WTC11 (cell line): Measurements from ENCODE around the gene DDIT4L. TPM values are rescaled to one million over a fixed set of nuclear protein-coding genes. Genes with fewer than 3 reads are reported as not detected.

Experiments used
- ATAC-seq: fragments of 200-7000 bp; cut with Tn5 transposase; 2 replicates; pipeline ENCODE4 v1.10.0; 2021; ENCODE audit warnings: mild to moderate bottlenecking, moderate library complexity
- CTCF ChIA-PET: fragments of 300-600 bp; sonication (Branson Sonifier 250); formaldehyde crosslinking; loops from one replicate; lab custom pipeline; 2021; ENCODE audit warnings: antibody characterized with exemption; lab: Charles Lee
- POLR2A ChIA-PET: fragments of 350-600 bp; sonication (Branson Sonifier 250); formaldehyde crosslinking; loops from one replicate; lab custom pipeline; 2021; ENCODE audit warnings: antibody characterized with exemption; lab: Charles Lee
- DNase-seq: peaks from one replicate; pipeline ENCODE4 v3.0.0; 2021; ENCODE audit warnings: low spot score
- H3K27ac Mint-ChIP-seq: 2 replicates; pipeline ENCODE4 v1.8.0; 2021; ENCODE audit warnings: mixed read lengths
- H3K27me3 Mint-ChIP-seq: 2 replicates; pipeline ENCODE4 v1.8.0; 2021; ENCODE audit warnings: low read depth, mild to moderate bottlenecking, moderate library complexity, mixed read lengths
- H3K36me3 Mint-ChIP-seq: 2 replicates; pipeline ENCODE4 v1.8.0; 2021; ENCODE audit warnings: mixed read lengths
- H3K4me1 Mint-ChIP-seq: 2 replicates; pipeline ENCODE4 v1.8.0; 2022; ENCODE audit warnings: mixed read lengths
- H3K4me3 Mint-ChIP-seq: 2 replicates; pipeline ENCODE4 v1.8.0; 2021; ENCODE audit warnings: mild to moderate bottlenecking, moderate library complexity, mixed read lengths
- H3K9me3 Mint-ChIP-seq: 2 replicates; pipeline ENCODE4 v1.8.0; 2021; ENCODE audit warnings: mixed read lengths
- CREM ChIP-seq: sonication (generic); formaldehyde crosslinking; IDR thresholded peaks from 2 replicates; pipeline ENCODE4 v1.8.1; 2022; ENCODE audit warnings: mild to moderate bottlenecking, missing genetic modification reagents, moderate library complexity
- ELF4 ChIP-seq: sonication (generic); formaldehyde crosslinking; IDR thresholded peaks from 2 replicates; pipeline ENCODE4 v1.8.1; 2022; ENCODE audit warnings: low read depth, mild to moderate bottlenecking, moderate library complexity, missing genetic modification reagents
- JUN ChIP-seq: sonication (generic); formaldehyde crosslinking; IDR thresholded peaks from 2 replicates; pipeline ENCODE4 v1.8.0; 2023; ENCODE audit warnings: mild to moderate bottlenecking, missing genetic modification reagents
- MXD4 ChIP-seq: fragments of 250-450 bp; sonication (Bioruptor Pico); IDR thresholded peaks from 2 replicates; pipeline ENCODE4 v1.8.0; 2021; ENCODE audit warnings: mild to moderate bottlenecking, moderate library complexity, borderline replicate concordance
- NR2C2 ChIP-seq: sonication (generic); formaldehyde crosslinking; IDR thresholded peaks from 2 replicates; pipeline ENCODE4 v1.8.0; 2022; ENCODE audit warnings: mild to moderate bottlenecking, missing genetic modification reagents
- OVOL2 ChIP-seq: fragments of 250-450 bp; sonication (Bioruptor Pico); IDR thresholded peaks from 2 replicates; pipeline ENCODE4 v1.9.0; 2021; ENCODE audit warnings: mild to moderate bottlenecking, borderline replicate concordance
- SP1 ChIP-seq: sonication (generic); formaldehyde crosslinking; conservative IDR thresholded peaks from 2 replicates; pipeline ENCODE4 v1.8.1; 2022; ENCODE audit warnings: missing genetic modification reagents
- TCF7 ChIP-seq: sonication (generic); formaldehyde crosslinking; IDR thresholded peaks from 2 replicates; pipeline ENCODE4 v1.8.0; 2022; ENCODE audit warnings: mild to moderate bottlenecking, low read depth, missing genetic modification reagents, moderate library complexity
- TP53 ChIP-seq: sonication (generic); formaldehyde crosslinking; IDR thresholded peaks from 2 replicates; pipeline ENCODE4 v1.8.1; 2023; ENCODE audit warnings: mild to moderate bottlenecking, missing genetic modification reagents
- ZNF416 ChIP-seq: fragments of 250-450 bp; sonication (Bioruptor Pico); IDR thresholded peaks from 2 replicates; pipeline ENCODE4 v1.9.0; 2021; ENCODE audit warnings: mild to moderate bottlenecking, inconsistent platforms
- ZNF423 ChIP-seq: fragments of 250-450 bp; sonication (Bioruptor Pico); IDR thresholded peaks from 2 replicates; pipeline ENCODE4 v2.1.2; 2022; ENCODE audit warnings: mild to moderate bottlenecking, moderate library complexity
- total RNA-seq: library from RNA; stranded (reverse); gene quantifications from 3 replicates; pipeline ENCODE4 v1.2.3, GENCODE V29; 2021
- TF ChIP-seq, protein P1 (sequence below): sonication (generic); formaldehyde crosslinking; IDR thresholded peaks from 2 replicates; pipeline ENCODE4 v1.8.1; 2022; ENCODE audit warnings: missing genetic modification reagents, borderline replicate concordance
- TF ChIP-seq, protein P2 (sequence below): sonication (generic); formaldehyde crosslinking; IDR thresholded peaks from 2 replicates; pipeline ENCODE4 v1.8.0; 2022; ENCODE audit warnings: mild to moderate bottlenecking, missing genetic modification reagents
- TF ChIP-seq, protein P3 (sequence below): sonication (generic); formaldehyde crosslinking; IDR thresholded peaks from 2 replicates; pipeline ENCODE4 v1.8.0; 2022; ENCODE audit warnings: missing genetic modification reagents
- TF ChIP-seq, protein P4 (sequence below): sonication (generic); formaldehyde crosslinking; IDR thresholded peaks from 2 replicates; pipeline ENCODE4 v1.8.1; 2023; ENCODE audit warnings: mild to moderate bottlenecking, missing genetic modification reagents
- TF ChIP-seq, protein P5 (sequence below): sonication (generic); formaldehyde crosslinking; IDR thresholded peaks from 2 replicates; pipeline ENCODE4 v1.8.1; 2022; ENCODE audit warnings: mild to moderate bottlenecking, moderate library complexity, missing genetic modification reagents
- TF ChIP-seq, protein P6 (sequence below): sonication (generic); formaldehyde crosslinking; IDR thresholded peaks from 2 replicates; pipeline ENCODE4 v1.8.1; 2023; ENCODE audit warnings: mild to moderate bottlenecking, missing genetic modification reagents, moderate library complexity

The DDIT4L gene
- total RNA-seq, 1 experiment from 2014 or later: 3.8 TPM

DNA sequence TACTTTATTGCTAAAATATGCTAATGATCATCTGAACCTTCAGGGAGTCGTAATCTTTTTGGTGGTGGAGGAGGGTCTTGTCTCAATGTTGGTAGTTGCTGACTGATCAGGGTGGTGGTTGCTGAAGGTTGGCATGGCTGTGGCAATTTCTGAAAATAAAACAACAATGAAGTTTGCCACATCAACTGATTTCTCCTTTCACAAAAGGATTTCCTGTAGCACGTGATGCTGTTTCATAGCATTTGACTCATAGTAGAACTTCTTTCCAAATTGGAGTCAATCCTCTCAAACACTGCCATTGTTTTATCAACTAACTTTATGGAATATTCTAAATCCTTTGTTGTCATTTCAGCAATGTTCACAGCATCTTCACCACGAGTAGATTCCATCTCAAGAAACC, 19.3 kb downstream of the DDIT4L start (continued):
- TF ChIP-seq ZNF423 (CRISPR knock-in tag): no peak
- no peak for TF ChIP-seq NR2C2 (CRISPR knock-in tag)

DNA sequence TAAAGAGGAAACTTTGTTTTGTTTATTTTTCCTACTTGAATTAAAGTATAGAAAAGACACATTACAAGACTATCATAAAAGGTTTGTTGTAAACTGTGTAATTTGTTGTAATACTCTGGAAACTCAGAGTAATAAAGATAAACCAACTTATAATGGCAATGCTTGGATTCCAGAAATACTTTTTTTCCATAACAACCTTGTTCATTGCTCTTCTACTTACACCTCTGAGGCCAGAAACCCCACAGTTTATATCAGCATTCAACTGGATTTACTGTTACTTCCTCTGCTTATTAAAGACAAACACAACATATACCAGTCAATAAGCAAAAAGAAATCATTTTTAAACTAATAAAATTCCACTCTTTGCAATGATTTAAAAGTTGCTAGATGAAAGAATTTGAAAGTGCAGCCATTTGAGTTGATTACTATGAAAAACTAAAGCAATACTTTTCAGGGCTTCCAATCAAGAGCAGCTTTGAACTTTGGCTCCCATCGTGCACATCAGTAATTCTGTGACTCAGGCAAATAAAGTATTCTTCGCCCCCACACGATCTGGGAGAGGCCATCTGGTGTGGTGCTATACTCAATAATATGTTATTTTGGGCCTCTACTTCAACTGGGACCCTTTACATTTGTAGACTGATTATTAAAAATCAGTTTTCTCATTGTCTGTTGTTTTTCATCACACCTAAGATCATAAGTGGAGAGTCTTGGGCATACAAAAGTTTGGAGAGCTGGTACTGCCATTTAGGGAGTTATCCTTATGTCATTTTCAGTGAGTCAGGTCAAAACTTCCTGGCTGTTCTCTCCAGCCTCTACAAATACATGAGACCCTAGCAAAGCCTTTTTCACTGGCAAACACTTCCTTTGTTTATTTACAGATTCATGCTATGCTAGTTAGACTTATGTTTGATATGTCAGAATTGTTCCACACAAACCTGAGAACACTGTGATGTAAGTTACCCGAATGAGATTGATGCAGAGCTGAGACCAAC, 20.5 kb downstream of the DDIT4L start:
- no peak for ATAC-seq
- POLR2A ChIA-PET: interaction anchor here (0.7 kb wide), 1 partner anchor 63 kb away, joined by 3 read pairs; no protein-coding TSS in a partner anchor
- CTCF ChIA-PET: interaction anchor here (1.1 kb wide), 1 partner anchor 171 kb away, joined by 3 read pairs; no protein-coding TSS in a partner anchor
- no peak for DNase-seq
- H3K36me3 Mint-ChIP-seq: no peaks in the 10 kb centered on the region
- no peak overlapping the region for H3K4me3 Mint-ChIP-seq
- H3K27ac Mint-ChIP-seq: no peak overlapping the region
- peaks cover 20% of the 10 kb centered on the region for H3K4me1 Mint-ChIP-seq
- no peaks in the 10 kb centered on the region for H3K27me3 Mint-ChIP-seq
- TF ChIP-seq TP53 (CRISPR knock-in tag): no peak
- TF ChIP-seq ELF4: no peak
- TF ChIP-seq, protein P1, sequence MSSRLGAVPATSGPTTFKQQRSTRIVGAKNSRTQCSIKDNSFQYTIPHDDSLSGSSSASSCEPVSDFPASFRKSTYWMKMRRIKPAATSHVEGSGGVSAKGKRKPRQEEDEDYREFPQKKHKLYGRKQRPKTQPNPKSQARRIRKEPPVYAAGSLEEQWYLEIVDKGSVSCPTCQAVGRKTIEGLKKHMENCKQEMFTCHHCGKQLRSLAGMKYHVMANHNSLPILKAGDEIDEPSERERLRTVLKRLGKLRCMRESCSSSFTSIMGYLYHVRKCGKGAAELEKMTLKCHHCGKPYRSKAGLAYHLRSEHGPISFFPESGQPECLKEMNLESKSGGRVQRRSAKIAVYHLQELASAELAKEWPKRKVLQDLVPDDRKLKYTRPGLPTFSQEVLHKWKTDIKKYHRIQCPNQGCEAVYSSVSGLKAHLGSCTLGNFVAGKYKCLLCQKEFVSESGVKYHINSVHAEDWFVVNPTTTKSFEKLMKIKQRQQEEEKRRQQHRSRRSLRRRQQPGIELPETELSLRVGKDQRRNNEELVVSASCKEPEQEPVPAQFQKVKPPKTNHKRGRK: no peak
- TF ChIP-seq, protein P2, sequence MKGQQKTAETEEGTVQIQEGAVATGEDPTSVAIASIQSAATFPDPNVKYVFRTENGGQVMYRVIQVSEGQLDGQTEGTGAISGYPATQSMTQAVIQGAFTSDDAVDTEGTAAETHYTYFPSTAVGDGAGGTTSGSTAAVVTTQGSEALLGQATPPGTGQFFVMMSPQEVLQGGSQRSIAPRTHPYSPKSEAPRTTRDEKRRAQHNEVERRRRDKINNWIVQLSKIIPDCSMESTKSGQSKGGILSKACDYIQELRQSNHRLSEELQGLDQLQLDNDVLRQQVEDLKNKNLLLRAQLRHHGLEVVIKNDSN (CRISPR knock-in tag): no peak
- TF ChIP-seq CREM: no peak
- no peak for TF ChIP-seq ZNF416
- TF ChIP-seq TCF7 (CRISPR knock-in tag): no peak
- TF ChIP-seq, protein P3, sequence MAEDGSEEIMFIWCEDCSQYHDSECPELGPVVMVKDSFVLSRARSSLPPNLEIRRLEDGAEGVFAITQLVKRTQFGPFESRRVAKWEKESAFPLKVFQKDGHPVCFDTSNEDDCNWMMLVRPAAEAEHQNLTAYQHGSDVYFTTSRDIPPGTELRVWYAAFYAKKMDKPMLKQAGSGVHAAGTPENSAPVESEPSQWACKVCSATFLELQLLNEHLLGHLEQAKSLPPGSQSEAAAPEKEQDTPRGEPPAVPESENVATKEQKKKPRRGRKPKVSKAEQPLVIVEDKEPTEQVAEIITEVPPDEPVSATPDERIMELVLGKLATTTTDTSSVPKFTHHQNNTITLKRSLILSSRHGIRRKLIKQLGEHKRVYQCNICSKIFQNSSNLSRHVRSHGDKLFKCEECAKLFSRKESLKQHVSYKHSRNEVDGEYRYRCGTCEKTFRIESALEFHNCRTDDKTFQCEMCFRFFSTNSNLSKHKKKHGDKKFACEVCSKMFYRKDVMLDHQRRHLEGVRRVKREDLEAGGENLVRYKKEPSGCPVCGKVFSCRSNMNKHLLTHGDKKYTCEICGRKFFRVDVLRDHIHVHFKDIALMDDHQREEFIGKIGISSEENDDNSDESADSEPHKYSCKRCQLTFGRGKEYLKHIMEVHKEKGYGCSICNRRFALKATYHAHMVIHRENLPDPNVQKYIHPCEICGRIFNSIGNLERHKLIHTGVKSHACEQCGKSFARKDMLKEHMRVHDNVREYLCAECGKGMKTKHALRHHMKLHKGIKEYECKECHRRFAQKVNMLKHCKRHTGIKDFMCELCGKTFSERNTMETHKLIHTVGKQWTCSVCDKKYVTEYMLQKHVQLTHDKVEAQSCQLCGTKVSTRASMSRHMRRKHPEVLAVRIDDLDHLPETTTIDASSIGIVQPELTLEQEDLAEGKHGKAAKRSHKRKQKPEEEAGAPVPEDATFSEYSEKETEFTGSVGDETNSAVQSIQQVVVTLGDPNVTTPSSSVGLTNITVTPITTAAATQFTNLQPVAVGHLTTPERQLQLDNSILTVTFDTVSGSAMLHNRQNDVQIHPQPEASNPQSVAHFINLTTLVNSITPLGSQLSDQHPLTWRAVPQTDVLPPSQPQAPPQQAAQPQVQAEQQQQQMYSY (CRISPR knock-in tag): no peak
- TF ChIP-seq, protein P4, sequence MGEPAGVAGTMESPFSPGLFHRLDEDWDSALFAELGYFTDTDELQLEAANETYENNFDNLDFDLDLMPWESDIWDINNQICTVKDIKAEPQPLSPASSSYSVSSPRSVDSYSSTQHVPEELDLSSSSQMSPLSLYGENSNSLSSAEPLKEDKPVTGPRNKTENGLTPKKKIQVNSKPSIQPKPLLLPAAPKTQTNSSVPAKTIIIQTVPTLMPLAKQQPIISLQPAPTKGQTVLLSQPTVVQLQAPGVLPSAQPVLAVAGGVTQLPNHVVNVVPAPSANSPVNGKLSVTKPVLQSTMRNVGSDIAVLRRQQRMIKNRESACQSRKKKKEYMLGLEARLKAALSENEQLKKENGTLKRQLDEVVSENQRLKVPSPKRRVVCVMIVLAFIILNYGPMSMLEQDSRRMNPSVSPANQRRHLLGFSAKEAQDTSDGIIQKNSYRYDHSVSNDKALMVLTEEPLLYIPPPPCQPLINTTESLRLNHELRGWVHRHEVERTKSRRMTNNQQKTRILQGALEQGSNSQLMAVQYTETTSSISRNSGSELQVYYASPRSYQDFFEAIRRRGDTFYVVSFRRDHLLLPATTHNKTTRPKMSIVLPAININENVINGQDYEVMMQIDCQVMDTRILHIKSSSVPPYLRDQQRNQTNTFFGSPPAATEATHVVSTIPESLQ: no peak
- TF ChIP-seq, protein P5, sequence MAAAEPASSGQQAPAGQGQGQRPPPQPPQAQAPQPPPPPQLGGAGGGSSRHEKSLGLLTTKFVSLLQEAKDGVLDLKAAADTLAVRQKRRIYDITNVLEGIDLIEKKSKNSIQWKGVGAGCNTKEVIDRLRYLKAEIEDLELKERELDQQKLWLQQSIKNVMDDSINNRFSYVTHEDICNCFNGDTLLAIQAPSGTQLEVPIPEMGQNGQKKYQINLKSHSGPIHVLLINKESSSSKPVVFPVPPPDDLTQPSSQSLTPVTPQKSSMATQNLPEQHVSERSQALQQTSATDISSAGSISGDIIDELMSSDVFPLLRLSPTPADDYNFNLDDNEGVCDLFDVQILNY (CRISPR knock-in tag): no peak
- TF ChIP-seq OVOL2 (CRISPR knock-in tag): no peak
- TF ChIP-seq SP1 (CRISPR knock-in tag): no peak
- TF ChIP-seq JUN: no peak
- TF ChIP-seq, protein P6, sequence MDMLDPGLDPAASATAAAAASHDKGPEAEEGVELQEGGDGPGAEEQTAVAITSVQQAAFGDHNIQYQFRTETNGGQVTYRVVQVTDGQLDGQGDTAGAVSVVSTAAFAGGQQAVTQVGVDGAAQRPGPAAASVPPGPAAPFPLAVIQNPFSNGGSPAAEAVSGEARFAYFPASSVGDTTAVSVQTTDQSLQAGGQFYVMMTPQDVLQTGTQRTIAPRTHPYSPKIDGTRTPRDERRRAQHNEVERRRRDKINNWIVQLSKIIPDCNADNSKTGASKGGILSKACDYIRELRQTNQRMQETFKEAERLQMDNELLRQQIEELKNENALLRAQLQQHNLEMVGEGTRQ (CRISPR knock-in tag): no peak
- no peak for TF ChIP-seq MXD4 (CRISPR knock-in tag)
- no peaks in the 10 kb centered on the region for H3K9me3 Mint-ChIP-seq
